A673 (cell line): Measurements from ENCODE around the gene ALDH9A1.

ENCODE experiments used
- EZH2 ChIP-seq: fragments of 200-600 bp; sonication (generic); IDR thresholded peaks from 2 replicates; pipeline ENCODE4 v1.6.1; 2017; ENCODE audit warnings: borderline replicate concordance, low read depth, mild to moderate bottlenecking, mixed read lengths, antibody characterized with exemption, low read length; ENCODE audit not compliant: poor library complexity, severe bottlenecking
- TF ChIP-seq, protein P1 (sequence below): fragments of 300-800, 200-600 bp; sonication (generic); conservative IDR thresholded peaks from 2 replicates; pipeline ENCODE4 v1.5.1; 2017; ENCODE audit warnings: low read depth, mild to moderate bottlenecking, antibody characterized with exemption, low read length, moderate library complexity, mixed read lengths

DNA sequence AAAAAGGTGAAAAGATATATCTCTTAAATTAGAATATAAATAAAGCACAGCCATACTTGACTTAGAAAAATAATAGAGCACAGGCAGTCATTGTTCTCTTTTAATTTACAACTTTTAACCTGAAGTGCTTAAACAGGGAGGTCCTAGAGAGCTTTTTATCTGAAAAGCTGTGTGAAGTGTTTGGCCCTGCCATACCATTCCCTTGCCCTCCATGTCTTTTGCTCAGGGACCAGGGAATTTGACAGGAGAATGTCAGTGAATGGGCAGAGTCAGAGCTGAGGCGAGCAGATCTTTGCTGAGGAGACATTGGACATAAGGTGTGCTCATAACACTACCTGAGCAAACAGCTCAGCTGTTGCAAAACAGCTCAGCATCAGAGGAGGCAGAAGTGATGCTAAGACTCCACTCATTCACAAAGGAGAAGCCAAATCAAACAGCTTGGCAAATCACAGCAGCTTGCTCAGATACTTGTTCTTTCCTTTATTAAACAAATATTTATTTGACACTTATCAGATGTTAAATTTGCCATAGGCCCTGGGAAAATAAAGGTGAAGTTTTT, 82.2 kb downstream of the ALDH9A1 start:
- TF ChIP-seq, protein P1, sequence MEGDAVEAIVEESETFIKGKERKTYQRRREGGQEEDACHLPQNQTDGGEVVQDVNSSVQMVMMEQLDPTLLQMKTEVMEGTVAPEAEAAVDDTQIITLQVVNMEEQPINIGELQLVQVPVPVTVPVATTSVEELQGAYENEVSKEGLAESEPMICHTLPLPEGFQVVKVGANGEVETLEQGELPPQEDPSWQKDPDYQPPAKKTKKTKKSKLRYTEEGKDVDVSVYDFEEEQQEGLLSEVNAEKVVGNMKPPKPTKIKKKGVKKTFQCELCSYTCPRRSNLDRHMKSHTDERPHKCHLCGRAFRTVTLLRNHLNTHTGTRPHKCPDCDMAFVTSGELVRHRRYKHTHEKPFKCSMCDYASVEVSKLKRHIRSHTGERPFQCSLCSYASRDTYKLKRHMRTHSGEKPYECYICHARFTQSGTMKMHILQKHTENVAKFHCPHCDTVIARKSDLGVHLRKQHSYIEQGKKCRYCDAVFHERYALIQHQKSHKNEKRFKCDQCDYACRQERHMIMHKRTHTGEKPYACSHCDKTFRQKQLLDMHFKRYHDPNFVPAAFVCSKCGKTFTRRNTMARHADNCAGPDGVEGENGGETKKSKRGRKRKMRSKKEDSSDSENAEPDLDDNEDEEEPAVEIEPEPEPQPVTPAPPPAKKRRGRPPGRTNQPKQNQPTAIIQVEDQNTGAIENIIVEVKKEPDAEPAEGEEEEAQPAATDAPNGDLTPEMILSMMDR: no peak
- TF ChIP-seq EZH2: no peak
